Amniotic stem cell (primary cell): Measurements from ENCODE around the gene MAPK8IP1.

Experiments used
- DNase-seq: peaks from one replicate; lab custom pipeline; 2025; lab: John Stamatoyannopoulos, UW

MAPK8IP1 gene

DNA sequence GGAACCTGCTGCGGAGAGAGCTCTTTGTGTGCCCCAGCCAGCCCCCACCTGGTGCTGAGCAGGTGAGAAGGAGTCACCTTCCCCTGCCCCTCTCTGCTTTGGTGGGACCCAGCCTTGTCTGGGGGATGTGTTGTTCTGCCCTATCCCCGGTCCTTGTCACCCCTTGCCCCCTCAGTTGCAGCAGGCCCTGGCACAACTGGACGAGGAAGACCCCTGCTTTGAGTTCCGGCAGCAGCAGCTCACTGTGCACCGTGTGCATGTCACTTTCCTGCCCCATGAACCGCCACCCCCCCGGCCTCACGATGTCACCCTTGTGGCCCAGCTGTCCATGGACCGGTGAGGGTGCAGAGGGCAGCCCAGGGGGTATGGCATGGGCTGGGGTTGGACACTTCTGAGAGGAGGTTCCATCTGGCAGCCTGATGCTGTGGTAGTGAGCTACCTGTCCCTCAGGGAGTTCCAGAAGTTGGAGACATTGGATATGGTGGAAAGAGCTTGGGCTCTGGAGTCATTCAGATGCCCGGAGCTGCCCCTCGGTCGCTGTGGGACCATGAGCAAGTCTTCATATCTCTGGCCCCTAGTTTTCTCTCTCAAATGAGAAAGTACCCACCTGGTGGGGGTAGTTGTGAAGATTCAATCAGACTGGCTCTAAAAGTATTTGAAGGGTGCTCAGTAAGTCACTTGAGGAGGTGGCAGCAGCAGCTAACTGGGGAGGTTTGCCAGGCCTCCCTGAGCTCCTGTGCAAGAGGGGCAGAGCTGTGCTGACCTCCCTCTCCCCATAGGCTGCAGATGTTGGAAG is 41.3 kb downstream of the MAPK8IP1 start:
- DNase-seq, result no peak

DNA sequence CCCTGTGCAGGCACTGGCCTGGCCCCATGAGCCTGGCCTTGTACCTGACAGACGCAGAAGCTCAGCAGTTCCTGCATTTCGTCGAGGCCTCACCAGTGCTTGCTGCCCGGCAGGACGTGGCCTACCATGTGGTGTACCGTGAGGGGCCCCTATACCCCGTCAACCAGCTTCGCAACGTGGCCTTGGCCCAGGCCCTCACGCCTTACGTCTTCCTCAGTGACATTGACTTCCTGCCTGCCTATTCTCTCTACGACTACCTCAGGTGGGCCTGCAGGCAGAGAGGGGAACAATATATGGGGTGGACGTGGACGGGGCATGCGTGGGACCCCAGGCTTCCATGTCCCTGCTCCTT is 41.9 kb downstream of the MAPK8IP1 start:
- no peak for DNase-seq

DNA sequence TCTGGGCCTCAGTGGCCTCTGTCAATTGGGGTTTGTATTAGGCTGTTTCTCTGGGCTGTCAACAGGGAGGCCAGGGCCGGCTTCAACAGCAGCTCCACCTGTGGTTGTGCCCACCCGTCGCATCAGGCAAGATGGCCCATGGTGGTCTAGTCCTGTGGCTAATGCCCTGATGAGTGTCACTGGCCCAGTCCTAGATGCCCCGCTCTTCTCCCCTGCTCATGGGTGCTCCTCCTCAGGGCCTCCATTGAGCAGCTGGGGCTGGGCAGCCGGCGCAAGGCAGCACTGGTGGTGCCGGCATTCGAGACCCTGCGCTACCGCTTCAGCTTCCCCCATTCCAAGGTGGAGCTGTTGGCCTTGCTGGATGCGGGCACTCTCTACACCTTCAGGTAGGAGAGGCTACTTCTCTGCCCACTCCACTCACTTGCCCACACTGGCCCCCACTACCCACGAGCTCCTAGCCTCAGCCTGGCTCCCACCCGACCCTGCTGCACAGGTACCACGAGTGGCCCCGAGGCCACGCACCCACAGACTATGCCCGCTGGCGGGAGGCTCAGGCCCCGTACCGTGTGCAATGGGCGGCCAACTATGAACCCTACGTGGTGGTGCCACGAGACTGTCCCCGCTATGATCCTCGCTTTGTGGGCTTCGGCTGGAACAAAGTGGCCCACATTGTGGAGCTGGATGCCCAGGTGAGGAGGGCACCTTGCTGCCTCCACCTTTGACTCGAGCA is 42.4 kb downstream of the MAPK8IP1 start:
- DNase-seq, result no peak

DNA sequence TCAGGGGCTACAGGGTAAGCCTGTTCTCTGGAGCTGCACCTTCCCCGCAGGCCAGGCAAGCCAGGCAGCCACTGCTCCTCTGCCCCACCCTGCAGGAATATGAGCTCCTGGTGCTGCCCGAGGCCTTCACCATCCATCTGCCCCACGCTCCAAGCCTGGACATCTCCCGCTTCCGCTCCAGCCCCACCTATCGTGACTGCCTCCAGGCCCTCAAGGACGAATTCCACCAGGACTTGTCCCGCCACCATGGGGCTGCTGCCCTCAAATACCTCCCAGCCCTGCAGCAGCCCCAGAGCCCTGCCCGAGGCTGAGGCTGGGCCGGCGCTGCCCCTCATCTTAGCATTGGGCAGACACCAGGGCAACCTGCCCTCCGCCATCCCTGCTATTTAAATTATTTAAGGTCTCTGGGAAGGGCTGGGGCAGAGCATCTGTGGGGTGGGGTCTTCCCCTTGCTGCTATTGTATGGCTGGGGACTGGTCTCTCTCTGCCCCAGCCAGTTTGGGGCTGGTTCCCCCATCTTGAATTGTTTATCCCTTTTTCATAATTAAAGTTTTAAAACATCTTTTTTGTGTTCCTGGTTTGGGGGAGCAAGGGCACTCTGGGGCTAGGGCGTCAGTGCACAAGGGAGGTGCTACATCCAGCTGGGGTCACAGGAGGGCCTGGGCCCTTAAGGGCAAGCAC is 43.2 kb downstream of the MAPK8IP1 start:
- DNase-seq, result no peak

DNA sequence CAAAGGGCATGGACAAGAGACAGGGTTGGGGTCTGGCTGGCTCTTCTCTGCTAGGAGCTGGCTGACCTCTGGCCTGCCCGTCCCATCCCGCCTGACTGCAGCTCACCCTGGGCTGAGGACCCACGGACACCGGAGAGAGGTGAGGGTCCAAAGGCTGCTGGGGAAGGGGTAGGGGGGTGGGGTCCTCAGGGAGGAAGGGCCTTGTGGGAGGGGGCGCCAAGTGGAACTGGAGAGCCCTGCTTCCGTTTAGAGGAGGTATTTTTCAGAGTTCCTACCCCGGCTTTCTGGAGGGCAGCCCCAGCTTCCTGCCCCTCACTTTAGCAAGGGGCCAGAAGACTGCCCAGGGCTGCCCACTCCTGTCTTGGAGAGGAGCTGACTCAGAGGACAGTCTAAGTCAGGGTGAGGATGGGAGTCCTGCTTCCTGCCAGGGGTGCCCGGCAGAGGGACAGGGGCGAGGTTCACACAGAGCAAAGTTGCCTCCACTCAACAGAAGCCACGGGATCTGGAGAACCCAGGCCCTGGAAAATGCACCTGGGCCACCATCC is 44.1 kb downstream of the MAPK8IP1 start:
- DNase-seq, result no peak

DNA sequence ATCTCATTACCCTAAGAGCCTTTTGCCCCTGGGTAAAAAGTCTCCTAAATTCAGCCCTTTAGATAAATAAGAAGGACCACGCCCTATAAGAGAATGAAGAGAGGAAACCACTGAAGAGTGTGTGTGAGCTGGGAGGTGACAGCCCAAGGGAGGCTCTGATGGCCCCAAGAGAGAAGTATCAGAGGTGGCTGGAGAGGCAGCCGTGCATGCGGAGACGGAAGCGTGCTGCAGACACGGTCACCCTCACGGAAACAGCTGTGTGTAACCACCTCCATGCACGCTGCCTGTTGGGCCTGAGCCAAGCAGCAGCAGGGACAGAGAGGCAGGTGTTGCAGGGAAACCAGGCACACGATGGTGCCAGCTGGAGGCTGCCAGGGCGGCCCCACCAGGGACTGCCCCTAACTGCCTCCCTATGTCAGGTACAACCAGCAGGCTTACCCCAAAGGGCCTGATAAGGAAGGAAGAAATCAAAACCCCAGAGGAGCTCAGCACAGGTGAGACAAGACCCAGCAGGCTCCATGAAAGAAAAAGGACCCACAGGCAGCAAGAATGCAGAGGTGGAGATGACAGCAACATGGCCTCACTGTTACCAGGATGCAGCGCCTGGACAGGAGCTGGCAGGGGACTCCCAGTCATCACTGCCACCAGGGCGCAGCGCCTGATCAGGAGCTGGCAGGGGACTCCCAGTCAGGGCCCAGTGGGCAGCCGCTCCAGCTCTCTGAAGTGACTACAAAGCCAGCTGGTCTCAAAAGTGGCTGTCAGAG is 44.8 kb downstream of the MAPK8IP1 start:
- DNase-seq, result no peak

DNA sequence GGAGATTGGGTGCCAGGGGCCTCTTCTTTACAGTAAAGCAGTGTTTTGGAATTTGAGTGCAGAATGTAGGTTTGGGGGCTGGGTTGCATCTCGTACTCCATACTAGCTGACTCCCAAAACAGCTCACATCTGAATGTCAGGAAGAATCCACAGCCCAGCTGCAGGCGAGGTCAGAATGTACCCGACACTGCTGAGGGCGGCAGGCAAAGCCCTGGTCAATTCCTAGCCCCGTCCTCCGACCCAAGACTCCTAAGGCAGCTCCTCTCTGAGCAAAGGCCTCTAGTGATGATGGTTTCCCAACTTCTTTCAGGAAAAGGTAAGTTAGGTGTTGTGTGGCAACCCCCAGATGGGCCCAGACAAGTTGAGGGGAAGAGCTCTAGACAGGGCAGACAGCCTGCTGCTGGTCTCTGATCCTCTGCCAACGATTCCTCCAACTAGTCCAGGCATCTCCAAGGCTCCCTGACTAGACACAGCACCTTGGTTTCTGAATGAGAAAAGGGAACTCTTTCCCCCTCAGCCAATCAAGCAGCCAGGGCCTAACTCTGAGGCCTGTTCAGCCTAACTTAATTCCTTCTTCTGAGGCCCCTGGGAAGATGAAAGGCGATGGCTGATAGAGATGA is 45.6 kb downstream of the MAPK8IP1 start:
- DNase-seq, result no peak

DNA sequence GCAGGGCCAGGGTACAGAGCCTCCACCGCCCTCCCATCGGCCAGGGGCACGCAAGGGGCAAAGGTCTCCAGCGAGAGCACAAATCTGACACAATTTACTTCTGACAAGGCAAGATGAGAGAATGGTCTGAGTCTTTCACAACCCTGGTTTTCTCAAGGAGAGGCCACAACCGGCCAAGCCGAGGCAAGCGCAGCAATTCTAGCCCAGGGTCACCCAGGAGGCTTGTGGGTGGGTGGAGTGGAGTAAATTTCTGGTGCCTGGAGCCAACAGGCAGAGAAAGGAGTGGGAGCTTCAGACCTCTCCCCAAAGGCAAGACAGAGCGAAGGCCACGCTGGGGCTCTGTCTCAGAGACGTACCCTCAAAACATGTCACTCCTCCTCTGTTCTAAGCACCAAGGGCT is 46.3 kb downstream of the MAPK8IP1 start:
- DNase-seq, result no peak

DNA sequence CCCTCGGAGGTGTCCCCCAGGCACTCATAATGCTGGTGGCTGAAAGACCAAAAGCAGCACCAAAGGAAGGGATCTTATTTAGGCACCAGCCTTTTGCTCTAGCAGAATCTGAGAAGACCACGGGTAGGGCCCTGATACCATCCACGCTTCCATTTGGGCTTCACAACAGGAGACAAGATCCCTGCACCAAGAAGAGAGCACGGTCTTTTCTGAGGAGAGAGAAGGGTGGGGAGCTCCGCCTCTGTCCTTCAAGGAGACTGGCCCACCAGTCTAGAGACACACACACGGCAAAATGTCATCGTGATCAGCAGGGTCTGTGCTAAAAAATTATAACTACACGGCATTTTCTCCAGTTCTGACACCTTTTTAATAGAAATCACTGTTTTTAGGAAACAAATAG is 46.8 kb downstream of the MAPK8IP1 start:
- no peak for DNase-seq

DNA sequence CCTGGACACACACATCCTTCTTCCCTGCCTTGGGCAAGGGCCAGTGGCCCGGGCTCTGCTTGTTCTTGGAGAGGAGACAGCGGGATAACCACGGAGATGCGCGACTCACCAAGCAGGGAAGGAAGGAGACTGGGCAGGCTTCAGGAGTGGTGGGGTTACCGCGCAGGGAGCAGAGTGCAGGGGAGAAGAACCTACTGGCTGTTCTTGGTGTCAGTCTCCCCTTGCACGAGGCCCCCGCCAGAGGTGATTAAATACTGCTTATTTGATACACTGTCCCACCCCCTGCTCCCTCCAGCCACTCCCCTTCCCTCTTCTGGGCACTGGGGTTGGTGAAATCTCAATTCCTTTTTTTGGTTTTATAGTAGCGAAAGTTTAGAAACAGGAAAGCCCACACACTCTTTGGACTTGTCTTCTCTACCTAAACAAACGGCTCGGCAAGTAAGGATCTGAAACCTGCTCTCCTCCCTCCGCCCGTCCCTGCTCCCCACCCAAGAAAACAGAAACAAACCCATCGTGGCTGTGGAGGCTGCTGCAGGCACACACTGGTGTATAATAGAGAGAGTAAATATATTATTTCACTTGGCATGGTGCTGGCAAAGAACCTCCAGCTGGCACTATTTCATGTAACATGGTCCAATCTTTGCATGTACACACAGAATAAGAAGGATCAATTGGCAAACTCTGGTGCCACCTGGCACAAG is 47.8 kb downstream of the MAPK8IP1 start:
- no peak for DNase-seq

DNA sequence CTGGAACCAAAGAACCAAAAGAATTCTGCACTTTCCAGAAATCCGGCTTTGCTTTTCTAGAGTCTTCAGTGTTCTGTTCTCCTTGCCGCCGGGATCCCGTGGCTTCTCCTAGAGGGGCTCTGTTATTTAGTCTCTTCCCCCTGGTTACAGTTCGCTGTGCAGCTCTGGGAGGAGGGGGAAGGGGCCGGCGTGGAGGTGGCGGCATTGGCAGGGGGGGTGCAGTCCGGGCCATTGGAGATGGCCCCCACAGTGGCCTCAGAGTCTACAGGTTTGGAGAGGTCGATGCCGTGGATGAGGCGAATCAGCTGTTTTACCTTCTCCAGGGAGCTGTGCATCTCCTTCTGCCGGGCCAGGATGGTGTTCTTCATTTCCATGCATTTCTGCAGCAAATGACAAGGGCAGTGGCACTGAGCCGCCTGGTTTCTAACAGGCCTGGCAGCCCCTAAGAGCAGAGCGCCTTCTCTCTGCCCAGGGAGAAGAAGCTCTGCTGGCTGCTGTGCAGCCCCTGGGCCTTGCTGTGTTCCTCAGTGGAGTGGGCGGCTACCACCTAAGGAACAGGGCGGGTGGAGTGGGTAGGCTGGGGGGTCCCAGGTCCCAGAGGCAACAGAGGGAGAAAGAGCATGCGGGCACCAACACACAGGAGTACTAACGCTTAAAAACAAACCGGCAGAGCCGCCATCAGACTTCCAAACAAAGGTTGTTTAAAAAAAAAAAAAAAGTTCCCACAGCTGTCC is 48.6 kb downstream of the MAPK8IP1 start:
- no peak for DNase-seq

DNA sequence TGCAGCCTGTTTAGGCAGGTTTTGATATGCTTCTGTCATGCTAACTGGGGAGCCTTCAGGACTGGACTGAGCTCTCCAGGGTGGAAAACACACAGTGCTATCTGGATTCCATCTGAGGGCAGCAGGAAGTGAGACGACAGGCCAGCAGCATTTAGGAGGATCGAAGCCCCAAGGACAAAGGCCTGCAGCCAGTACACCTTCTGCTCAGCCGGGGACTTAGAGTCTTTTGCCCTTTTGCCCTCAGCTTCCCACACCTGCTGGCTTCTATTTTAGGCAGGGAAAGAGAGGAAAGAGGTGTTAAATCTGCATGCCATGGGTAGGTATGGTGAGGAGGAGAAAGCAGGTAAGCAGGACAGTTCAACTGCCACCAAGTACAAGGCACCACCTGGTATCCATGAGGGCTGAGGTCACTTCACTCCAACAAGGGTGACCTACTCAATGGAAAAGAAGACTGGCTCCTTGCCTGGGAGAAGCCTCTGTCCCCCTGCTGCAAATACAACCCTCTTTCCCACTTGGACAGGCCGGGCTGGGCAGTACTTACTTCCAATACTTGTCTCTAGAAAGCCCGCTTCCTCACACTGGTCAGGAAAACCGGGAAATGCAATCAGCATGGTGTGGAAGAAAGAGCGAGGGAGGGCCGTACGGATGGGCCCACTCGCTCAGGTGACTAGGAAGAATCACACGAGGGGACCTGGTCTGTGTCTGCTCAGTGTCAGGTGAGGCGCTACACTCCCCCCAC is 49.3 kb downstream of the MAPK8IP1 start:
- DNase-seq, result no peak

DNA sequence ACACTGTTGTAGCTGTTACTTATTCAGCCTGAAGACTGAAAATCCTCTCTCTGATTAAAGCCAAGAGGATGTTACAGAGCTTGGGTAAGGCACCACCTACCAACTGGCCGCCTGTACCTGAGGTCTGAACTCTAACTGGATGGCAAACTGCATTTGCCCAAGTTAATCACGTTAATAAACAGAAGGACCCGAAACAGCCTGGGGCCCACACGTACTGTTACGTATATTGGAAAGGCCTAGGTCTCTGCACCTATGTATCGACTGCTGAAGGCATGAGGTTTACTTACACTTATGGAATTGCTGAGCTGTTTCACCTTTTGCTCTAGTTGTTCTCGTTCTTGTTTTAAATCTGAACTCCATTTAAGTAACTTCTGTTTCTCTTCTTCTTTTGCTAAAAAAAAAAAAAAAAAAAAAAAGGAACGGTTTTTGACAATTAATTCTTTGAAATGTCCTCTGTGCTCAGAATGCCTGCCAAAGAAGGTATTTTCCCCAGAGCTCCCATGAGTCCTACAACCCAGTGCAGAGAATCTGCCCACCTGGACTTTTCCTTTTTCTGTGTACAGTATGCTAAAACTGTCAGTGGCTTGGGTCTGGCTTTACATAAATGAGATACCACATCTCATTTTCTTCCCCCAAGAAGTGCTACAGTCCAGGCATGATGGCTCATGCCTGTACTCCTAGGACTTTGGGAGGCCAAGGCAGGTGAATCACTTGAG is 50.1 kb downstream of the MAPK8IP1 start:
- no peak for DNase-seq

DNA sequence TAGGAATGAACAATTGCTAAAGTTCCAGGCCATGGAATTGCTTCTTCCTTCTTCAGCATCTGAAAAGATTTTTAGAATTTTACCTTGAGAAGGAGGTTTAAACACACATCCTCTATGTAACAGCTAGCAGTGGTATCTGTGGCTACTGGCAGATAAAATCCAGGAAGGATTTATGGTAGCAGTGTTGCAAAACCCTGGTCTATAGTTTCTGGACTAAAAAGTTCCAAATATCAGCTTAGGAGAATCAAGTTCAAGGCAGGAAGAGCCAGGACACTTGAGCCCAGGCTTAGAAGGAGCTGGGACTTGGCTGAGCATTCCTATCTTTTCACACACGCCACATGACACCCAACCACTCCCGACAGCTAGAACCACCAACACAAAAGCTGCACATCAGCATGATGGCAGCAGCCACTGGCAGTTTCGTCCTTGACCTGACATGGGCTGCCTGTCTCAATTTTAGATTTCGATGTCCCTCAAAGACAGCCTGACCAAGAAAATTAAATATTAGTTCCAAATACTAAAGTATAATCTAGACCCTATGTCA is 51.1 kb downstream of the MAPK8IP1 start:
- DNase-seq, result no peak

DNA sequence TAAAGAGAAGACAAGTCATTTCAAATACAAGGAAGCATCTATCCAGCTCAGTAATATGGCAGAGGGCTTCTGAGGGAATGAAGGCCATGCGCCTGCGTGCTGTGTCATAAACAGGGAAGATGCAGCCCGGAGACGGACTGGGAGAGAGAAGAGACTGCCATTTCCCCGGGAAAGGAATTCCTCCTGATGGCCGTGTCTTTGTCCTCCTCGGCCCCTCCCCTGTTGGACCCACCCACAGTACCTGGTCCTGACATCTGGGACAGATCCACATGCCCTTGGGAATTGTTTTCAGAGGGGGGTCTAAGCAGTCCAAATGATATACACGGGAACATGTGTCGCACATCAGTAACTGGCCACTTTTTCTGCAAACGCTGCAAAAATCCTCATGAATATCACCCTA is 52.5 kb downstream of the MAPK8IP1 start:
- no peak for DNase-seq

DNA sequence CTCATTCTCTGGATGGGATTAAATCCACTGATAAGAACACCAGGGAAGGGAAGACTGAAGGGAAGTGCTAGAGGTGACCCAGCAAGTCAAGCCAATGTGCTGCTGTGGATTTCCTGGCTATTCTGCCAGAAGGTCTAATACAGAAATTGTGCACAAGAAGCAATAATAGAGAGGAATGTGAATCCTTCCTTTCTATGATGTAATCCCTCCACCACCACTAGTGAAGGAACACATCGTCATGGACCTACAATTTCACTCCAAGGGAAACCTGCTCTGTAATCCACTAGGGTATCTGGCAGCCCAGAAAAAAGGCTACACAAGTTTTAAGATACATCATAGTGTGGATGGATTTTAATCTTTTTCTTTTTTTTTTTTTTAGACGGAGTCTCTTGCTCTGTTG is 54.4 kb downstream of the MAPK8IP1 start:
- DNase-seq, result no peak

DNA sequence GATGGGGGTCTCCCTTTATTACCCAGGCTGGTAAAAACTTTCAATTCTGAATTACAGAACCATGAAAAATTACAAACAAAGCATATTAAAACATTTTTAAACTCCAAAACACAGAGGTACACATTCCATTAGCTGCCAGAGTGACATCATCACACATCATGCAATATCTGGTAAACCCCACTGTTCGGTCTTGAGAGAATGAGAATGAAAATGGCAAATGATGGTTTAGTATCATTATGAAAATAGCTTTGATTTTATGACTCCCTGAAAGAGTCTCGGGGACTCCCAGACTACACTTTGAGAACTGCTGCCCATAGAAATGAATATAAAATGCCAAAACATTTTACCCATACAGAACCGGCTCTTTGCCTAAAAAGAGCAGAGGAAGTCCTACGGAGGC is 55.8 kb downstream of the MAPK8IP1 start:
- DNase-seq, result no peak

DNA sequence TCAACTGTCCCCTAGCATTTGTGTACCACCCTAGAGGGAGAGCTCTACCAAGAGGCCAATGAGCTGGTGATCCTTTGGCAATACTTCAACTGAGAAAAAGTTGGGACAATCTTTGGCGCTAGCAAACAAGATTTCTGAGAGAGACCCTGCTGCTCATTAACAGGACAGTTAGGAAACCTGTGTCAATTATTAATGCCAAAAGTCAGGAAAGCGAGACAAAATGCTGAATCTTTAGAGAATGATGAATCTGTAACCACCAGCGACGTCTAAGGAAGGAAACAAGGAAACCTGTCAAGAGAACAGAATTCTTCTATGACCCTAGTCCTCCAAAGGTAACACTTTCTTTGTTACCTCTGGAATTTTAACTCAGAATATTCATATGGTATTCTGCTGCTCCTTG is 56.9 kb downstream of the MAPK8IP1 start:
- no peak for DNase-seq
